Ramos (cell line): ENCODE data around the gene S100B.

Source experiments
- in situ Hi-C: fragments of 300-500 bp; cut with MboI; formaldehyde crosslinking; loops from one replicate; pipeline ENCODE4 v1.14.3; 2022; ENCODE audit warnings: low sequenced_read_pairs; ENCODE audit not compliant: unreplicated experiment

Gene S100B

DNA sequence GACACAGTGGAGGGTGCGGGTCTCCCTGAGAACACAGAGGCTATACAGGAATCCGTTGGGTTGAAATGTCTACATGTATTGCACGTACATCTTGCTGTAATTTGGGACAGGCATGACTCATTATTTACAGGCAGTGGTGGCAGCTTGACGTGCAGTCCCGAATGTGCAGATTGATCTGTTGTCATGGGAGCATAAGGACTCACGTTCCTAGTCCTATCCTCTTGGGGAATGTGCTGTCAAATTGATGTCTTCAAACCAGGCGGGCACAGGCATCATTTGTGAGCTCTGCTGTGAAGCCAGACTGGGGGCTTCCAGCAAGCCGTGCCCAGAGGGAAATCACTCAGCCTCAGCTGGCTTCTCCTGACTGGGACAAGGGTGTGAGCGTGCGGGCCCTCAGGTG is 40.5 kb downstream of the S100B start:
- in situ Hi-C loops = no loop called here

DNA sequence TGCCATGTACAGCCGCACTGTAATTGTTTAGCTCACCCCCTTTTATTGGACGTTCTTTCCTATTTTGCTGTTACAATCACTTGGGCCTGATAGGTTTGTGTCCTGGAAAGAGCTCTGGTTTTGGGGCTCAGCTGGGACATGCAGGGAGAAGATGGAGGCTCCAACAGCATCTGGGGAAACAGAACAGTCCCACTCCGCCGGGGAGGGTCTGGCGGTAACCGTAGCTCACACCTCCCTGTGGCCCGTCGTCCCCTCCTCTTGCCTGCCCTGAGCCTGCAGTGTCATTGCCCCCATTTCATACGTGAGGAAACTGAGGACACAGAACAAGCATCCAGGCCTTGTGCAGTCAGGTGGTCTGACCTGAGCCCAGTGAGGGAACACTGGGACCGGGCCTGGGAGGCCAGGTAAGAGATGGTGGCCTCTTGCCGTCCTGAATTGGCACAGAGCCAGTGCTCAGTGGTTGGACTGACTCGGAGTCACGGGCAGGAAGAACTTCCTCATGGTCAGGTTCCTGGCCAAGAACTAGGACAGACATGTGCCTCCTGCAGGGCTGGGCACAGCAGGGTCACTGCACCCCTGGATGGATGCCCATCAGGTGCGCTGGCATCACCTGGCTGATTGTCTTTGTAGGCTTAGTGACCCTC is 41.8 kb downstream of the S100B start:
- in situ Hi-C loops = no loop called here

DNA sequence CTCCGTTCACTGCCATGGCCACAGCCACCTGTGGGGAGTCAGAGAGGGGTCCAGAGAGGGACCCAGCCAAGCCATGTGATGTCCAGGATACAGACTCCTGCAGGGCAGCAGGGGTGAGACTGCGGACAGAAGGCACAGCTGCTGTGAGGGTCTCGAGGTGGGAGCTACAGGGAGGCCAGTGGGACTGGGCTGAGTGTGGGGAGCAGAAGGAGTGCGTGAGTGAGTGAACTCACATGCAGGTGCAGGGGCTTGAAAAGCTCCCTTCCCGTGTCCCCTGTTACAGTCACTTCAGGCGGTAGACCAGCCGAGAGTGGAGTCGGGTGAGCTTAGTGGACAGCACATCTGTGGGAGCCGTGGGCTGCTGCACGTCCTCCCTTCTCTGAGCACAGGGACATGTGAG is 42.4 kb downstream of the S100B start:
- in situ Hi-C loops = no loop called here

DNA sequence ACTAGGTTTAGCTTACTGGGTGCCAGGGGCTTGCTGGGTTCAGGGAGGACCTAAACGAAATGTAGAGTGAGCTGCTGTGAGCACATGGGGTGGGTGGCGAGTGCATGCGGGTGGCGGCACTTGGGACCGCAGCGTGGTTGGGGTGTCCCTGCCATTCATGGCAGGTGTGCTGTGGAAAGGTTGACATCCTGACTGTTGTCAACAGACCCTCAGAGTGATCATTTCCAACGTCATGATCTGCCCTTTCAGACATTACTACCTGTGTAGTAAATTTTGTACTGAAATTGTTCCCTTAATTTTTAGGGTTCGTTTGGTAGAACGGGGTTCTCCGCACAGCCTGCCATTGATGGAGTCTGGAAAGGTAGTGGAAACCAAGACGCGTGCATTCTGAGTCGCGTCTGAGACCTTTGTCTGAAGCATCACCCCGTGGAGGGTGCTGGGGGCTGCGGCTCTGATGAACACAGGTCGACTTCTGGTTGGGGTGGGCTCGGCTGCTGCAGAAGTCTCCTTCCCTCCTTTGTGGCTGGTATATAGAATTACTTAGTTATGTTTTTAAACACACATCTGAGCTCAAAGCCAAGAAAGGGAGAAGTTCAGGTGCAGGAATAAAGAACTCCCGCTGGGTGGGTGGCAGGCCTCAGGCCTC is 43.3 kb downstream of the S100B start:
- in situ Hi-C loops = no loop called here

DNA sequence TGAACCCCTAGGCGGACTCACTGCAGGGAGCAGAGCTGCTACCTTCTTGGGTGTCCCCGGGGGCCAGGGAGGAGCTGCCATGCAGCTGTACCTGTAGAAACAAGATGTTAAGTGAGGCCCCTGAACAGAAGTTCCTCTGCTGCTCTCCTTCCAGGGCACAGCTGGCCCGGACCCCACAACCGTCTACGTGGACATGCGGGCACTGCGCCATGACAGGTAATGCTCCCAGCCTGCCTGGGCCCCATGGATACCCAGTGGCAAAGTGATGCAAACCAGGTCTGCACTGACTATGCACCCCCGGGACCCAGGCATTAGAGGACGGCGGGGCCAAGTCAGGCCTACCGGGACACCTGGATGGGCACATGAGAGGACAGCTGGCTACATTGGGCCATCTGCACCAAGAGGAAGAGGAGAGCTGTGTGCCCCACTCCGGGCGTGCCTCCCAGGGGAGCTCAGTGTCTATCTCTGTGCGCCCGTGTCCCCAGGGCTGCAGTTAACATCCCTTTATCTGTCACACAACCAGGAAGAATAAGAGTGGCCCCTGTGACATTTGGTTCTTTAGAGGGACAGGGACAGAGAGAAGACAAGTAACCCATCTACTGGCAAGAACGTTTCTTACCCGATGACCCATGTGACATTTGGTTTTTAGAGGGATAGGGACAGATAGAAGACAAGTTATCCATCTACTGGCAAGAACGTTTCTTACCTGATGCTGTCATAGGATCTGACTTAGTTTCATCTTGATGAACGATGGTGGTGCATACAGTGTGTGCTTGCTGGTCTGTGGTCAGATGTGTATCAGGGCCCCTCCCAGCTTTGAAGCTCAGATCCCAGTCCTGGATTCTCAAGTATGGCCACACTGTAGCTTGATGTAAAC is 44.1 kb downstream of the S100B start:
- in situ Hi-C loops = no loop called here

GRCh38 chr21:46559291-46559983 is 45.4 kb downstream of the S100B start:
- in situ Hi-C loops = no loop called here

GRCh38 chr21:46557919-46558392 is 46.9 kb downstream of the S100B start:
- in situ Hi-C loops = no loop called here

DNA sequence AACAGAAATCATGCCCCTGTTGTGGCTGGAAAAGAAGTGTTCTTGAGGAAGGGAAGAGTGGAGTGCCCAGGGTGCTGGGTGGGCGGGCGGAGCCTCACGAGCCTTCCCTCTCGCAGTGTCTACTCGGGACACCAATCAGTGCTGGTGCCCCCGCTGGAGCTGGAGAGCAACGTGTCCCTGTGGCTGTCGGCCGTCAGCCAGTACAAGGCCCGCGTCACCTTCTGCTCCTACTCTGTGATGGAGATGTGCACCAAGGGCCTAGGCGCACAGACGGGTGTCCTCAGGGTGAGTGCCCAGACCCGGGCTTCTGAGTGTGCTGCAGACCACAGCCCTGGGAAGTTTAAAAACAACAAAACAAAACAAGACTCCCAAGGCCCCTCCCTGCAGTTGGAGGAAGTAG is 47.4 kb downstream of the S100B start:
- in situ Hi-C loops = no loop called here

DNA sequence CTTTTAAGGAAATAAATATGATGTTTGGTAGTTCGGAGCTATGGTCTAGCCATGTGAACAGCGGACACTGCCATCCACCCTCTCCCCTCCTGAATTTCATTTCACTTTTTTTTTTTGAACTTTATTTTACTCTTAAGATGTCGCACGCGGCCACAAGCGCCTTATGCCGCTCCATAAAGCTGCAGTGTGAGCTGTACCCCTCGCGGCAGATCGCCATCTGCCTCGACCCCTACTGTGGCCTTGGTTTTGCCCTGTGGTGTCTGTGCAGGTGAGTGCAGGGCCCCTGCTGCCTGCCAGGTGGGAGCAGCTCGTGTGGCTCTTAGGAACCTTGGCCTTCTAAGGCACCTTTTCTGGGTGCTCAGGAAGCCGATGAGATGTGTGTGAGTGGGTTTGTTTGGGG is 48.1 kb downstream of the S100B start:
- in situ Hi-C loops = no loop called here

DNA sequence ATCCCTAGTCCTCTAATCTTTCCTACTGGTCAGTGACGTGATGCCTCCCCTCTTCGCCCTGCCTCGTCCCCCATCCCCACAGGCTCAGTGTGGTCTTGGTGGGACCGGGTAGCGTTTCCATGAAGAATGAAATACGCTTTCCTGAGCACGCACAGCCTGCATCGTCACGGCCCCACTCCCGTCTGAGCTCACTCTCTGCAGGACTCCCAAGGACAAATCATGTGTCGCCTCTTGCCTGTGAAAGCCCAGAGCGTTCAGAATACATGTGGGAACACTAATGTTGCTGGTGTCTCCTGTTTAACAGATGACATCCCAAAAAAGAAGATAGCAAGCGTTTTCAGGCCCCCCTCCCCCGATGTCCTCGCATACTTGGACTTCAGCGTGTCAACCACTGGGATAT is 49.2 kb downstream of the S100B start:
- in situ Hi-C loops = no loop called here

- in situ Hi-C loops = no loop called here
Observed at GRCh38 chr21:46555225-46555617, 49.7 kb downstream of the S100B start.

DNA sequence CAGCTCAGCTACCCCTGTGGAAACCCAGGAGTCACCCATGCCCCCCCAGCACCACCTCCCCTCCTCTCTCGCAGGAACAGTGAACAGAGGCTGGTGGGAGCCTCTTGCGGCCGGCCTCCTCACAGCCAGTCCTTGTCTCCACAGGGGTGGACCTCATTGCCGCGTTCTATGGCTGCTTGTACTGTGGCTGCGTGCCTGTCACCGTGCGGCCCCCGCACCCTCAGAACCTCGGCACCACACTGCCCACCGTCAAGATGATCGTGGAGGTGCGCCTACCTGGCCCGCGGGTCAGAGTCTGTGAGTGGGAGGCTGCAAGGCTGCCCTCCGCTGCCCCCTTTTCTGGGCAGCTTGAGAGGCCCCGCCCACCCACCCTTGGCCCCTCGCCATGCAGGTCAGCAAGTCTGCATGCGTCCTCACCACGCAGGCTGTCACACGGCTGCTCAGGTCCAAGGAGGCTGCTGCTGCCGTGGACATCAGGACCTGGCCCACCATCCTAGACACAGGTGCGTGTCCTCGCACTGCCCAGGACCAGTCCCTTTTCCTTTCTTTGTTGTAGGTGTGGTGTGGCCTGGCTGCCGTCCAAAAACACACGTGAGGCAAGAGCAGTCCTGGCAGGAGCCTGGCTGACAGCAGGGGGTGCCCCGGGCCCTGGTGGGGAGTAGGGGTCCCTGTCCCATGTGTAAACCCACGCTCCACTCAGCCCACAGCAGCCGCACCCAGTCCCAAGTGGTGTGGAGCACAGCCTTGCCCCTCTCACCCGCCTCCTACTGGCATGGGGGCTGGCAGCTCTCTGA is 50.3 kb downstream of the S100B start:
- in situ Hi-C loops = no loop called here

DNA sequence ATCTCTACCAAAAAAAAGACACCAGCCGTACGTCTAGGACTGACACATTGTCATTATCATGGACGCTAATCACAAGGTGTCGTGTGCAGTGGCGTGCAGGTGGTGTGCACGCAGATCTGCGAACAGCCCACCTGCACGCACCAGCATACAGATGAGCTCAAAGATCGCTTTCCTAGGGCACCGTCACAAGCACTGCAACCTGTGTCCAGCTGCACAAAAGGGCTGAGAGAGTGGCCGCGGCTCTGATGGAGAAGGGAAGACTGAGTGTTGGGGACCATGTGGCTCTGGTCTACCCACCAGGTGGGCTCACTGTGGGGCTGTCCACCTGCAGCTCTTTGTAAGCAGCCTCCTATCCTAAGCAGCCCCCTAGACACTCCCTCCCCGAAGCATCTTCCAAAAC is 50.9 kb downstream of the S100B start:
- in situ Hi-C loops = no loop called here

GRCh38 chr21:46552865-46553379 is 52.0 kb downstream of the S100B start:
- in situ Hi-C loops = no loop called here

GRCh38 chr21:46552274-46552673 is 52.6 kb downstream of the S100B start:
- in situ Hi-C loops = no loop called here

DNA sequence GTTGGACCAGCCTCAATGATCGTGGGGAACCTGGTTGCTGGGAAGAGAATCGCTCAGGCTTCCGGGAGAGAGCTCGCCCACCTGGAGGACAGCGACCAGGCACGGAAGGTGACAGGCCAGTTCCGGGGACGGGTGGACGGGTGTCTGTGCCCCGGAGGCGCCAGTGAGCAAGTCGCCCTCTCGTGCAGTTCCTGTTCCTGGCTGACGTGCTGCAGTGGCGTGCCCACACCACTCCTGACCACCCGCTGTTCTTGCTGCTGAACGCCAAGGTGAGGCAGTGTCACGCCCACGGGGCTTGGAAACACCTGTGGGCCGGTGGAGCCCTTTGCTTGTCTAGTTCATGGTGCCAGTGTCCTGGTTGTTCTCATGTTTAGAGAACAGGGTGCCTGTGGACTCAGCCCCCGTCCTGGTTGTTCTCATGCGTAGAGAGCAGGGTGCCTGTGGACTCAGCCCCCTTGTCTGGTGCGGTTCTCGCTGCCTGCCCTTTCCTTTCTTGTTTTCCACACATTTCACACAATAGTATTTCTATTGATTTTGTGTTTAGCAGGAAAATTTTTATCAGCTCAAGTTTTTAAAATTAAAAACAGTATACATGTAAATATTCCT is 53.1 kb downstream of the S100B start:
- in situ Hi-C loops = no loop called here

- in situ Hi-C loops = no loop called here
Observed at GRCh38 chr21:46550116-46550941, 54.6 kb downstream of the S100B start.

DNA sequence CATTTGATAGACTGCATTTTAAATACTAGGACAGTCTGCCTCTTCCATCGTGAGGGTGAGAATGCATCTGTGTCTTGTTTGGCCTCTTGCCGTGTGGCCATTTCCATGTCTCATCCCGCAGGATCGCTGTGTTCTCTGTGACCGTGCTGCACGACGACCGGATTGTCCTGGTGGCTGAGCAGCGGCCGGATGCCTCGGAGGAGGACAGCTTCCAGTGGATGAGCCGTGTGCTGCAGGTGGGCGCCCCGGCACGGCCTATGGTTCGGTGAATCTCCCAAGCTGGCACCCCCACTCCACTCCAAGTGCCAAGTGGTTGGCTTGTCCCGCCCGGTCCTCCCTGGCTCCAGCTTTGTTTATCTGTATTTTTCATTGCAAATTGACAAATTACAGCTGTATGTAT is 55.2 kb downstream of the S100B start:
- in situ Hi-C loops = no loop called here
